H9 (cell line): ENCODE measurements around the gene HCAR1. TPM values are rescaled to one million over a fixed set of nuclear protein-coding genes. Genes with fewer than 3 reads are reported as not detected.
"Not testable (repeated sequence)": the region's sequence is repeated elsewhere in the genome, so short reads cannot be mapped to it uniquely, and the experiment has no call there.

Source experiments
- DNase-seq: peaks from one replicate; pipeline ENCODE4 v3.0.0-alpha.2; 2017
- H2AFZ ChIP-seq: one replicate; pipeline ENCODE4 v1.6.1; 2013; ENCODE audit warnings: mild to moderate bottlenecking, low read length, control low read depth, moderate library complexity
- H2AK5ac ChIP-seq: 2 replicates; pipeline ENCODE4 v1.6.1; 2013; ENCODE audit warnings: low read length, control low read depth, mixed read lengths; ENCODE audit not compliant: insufficient read length
- H2BK120ac ChIP-seq: one replicate; pipeline ENCODE4 v1.6.1; 2013; ENCODE audit warnings: low read depth, mild to moderate bottlenecking, low read length, control low read depth, inconsistent platforms; ENCODE audit not compliant: poor library complexity, severe bottlenecking
- H2BK12ac ChIP-seq: 2 replicates; pipeline ENCODE4 v1.6.1; 2013; ENCODE audit warnings: low read length, control low read depth, mixed read lengths, low read depth; ENCODE audit not compliant: insufficient read length
- H2BK15ac ChIP-seq: 2 replicates; pipeline ENCODE4 v1.6.1; 2013; ENCODE audit warnings: low read depth, low read length, control low read depth
- H2BK20ac ChIP-seq: one replicate; pipeline ENCODE4 v1.6.1; 2013; ENCODE audit warnings: low read depth, mild to moderate bottlenecking, low read length, control low read depth, inconsistent platforms; ENCODE audit not compliant: poor library complexity, severe bottlenecking
- H2BK5ac ChIP-seq: 2 replicates; pipeline ENCODE4 v1.6.1; 2013; ENCODE audit warnings: low read length, control low read depth, mixed read lengths; ENCODE audit not compliant: insufficient read length
- H3K14ac ChIP-seq: 2 replicates; pipeline ENCODE4 v1.6.1; 2013; ENCODE audit warnings: low read length, control low read depth; ENCODE audit not compliant: insufficient read depth
- H3K18ac ChIP-seq: 2 replicates; pipeline ENCODE4 v1.6.1; 2013; ENCODE audit warnings: low read depth, mild to moderate bottlenecking, mixed read lengths, low read length, control low read depth; ENCODE audit not compliant: insufficient read length
- H3K23ac ChIP-seq: 2 replicates; pipeline ENCODE4 v1.6.1; 2013; ENCODE audit warnings: low read length, control low read depth, mixed read lengths, low read depth; ENCODE audit not compliant: insufficient read length
- H3K23me2 ChIP-seq: 2 replicates; pipeline ENCODE4 v1.6.1; 2013; ENCODE audit warnings: low read depth, mild to moderate bottlenecking, mixed read lengths, low read length, control low read depth; ENCODE audit not compliant: insufficient read length, poor library complexity, severe bottlenecking
- H3K27ac ChIP-seq: 2 replicates; pipeline ENCODE4 v1.5.1; 2013; ENCODE audit warnings: low read length, control low read depth, mixed read lengths, low read depth; ENCODE audit not compliant: insufficient read length
- H3K27me3 ChIP-seq: 2 replicates; pipeline ENCODE4 v1.6.1; 2013; ENCODE audit warnings: low read length, control low read depth, inconsistent platforms; ENCODE audit not compliant: insufficient read depth
- H3K4ac ChIP-seq: 2 replicates; pipeline ENCODE4 v1.6.1; 2013; ENCODE audit warnings: low read depth, mild to moderate bottlenecking, control low read depth, inconsistent platforms, low read length, moderate library complexity
- H3K4me1 ChIP-seq: 2 replicates; pipeline ENCODE4 v1.6.1; 2013; ENCODE audit warnings: low read length, control low read depth, inconsistent platforms; ENCODE audit not compliant: insufficient read depth
- H3K4me2 ChIP-seq: 2 replicates; pipeline ENCODE4 v1.6.1; 2013; ENCODE audit warnings: low read length, control low read depth, mixed read lengths; ENCODE audit not compliant: insufficient read length, insufficient read depth
- H3K56ac ChIP-seq: 2 replicates; pipeline ENCODE4 v1.6.1; 2013; ENCODE audit warnings: low read depth, mild to moderate bottlenecking, mixed read lengths, low read length, control low read depth; ENCODE audit not compliant: insufficient read length
- H3K79me1 ChIP-seq: 2 replicates; pipeline ENCODE4 v1.6.1; 2013; ENCODE audit warnings: low read depth, mild to moderate bottlenecking, moderate library complexity, low read length, control low read depth, inconsistent platforms; ENCODE audit not compliant: insufficient read depth, poor library complexity, severe bottlenecking
- H3K79me2 ChIP-seq: 2 replicates; pipeline ENCODE4 v1.6.1; 2013; ENCODE audit warnings: low read length, control low read depth, inconsistent platforms; ENCODE audit not compliant: insufficient read depth
- H3K9ac ChIP-seq: 2 replicates; pipeline ENCODE4 v1.6.1; 2013; ENCODE audit warnings: low read length, control low read depth, mixed read lengths; ENCODE audit not compliant: insufficient read length; ENCODE audit errors: extremely low read depth
- H3K9me3 ChIP-seq: one replicate; pipeline ENCODE4 v1.6.1; 2013; ENCODE audit warnings: low read depth, low read length, inconsistent platforms; ENCODE audit not compliant: control insufficient read depth
- H3T11ph ChIP-seq: one replicate; pipeline ENCODE4 v1.6.1; 2013; ENCODE audit warnings: mild to moderate bottlenecking, low read length, control low read depth, inconsistent platforms
- H4K20me1 ChIP-seq: one replicate; pipeline ENCODE4 v1.6.1; 2013; ENCODE audit not compliant: control insufficient read depth, insufficient read length, insufficient read depth
- H4K5ac ChIP-seq: 2 replicates; pipeline ENCODE4 v1.6.1; 2013; ENCODE audit warnings: low read depth, mild to moderate bottlenecking, mixed read lengths, low read length, control low read depth; ENCODE audit not compliant: insufficient read length
- H4K8ac ChIP-seq: replicated peaks from 2 replicates; pipeline ENCODE4 v1.6.1; 2013; ENCODE audit warnings: low read length, control low read depth, mixed read lengths, low read depth; ENCODE audit not compliant: insufficient read length
- H4K91ac ChIP-seq: 2 replicates; pipeline ENCODE4 v1.6.1; 2013; ENCODE audit warnings: low read depth, mild to moderate bottlenecking, moderate library complexity, mixed read lengths, low read length, control low read depth; ENCODE audit not compliant: insufficient read length
- H3K27ac Mint-ChIP-seq, 3 experiments: 2 replicates in 2 of 3; 3 replicates in 1 of 3; pipeline ENCODE4 v1.8.0; 2020 to 2021; ENCODE audit warnings: mixed read lengths in 3 of 3, mild to moderate bottlenecking in 1 of 3, moderate library complexity in 1 of 3
- H3K27me3 Mint-ChIP-seq: 2 replicates; pipeline ENCODE4 v1.8.0; 2021; ENCODE audit warnings: low read depth, mild to moderate bottlenecking, moderate library complexity, mixed read lengths
- H3K36me3 Mint-ChIP-seq, 3 experiments: 2 replicates in 2 of 3; 3 replicates in 1 of 3; pipeline ENCODE4 v1.8.0; 2020 to 2021; ENCODE audit warnings: low read depth in 3 of 3, mixed read lengths in 3 of 3; ENCODE audit not compliant: insufficient read depth in 1 of 3
- H3K4me1 Mint-ChIP-seq, 2 experiments: 2 replicates each; pipeline ENCODE4 v1.8.0; 2020; ENCODE audit warnings: mixed read lengths in 2 of 2
- H3K4me3 Mint-ChIP-seq, 2 experiments: 2 replicates in 1 of 2; 3 replicates in 1 of 2; pipeline ENCODE4 v1.8.0; 2020 to 2021; ENCODE audit warnings: mild to moderate bottlenecking in 2 of 2, mixed read lengths in 2 of 2, moderate library complexity in 1 of 2
- H3K9me3 Mint-ChIP-seq, 2 experiments: 2 replicates in 1 of 2; 3 replicates in 1 of 2; pipeline ENCODE4 v1.8.0; 2020; ENCODE audit warnings: mild to moderate bottlenecking in 2 of 2, mixed read lengths in 2 of 2, moderate library complexity in 1 of 2
- WGBS: extraction: QIAGEN DNeasy Blood & Tissue Kit; methylation state at CpG from one replicate; pipeline ENCODE4 v1.1.7; 2013; ENCODE audit warnings: missing lambda C conversion rate, low lambda C conversion rate, mixed read lengths; ENCODE audit not compliant: insufficient read length; ENCODE audit errors: extremely low coverage; 5-methylcytosine and 5-hydroxymethylcytosine counted together
- total RNA-seq: library from RNA; stranded (reverse); gene quantifications from 2 replicates; pipeline ENCODE4 v1.2.1, GENCODE V29; 2021

HCAR1 gene
- total RNA-seq, 1 experiment from 2014 or later = 0.07 TPM

DNA sequence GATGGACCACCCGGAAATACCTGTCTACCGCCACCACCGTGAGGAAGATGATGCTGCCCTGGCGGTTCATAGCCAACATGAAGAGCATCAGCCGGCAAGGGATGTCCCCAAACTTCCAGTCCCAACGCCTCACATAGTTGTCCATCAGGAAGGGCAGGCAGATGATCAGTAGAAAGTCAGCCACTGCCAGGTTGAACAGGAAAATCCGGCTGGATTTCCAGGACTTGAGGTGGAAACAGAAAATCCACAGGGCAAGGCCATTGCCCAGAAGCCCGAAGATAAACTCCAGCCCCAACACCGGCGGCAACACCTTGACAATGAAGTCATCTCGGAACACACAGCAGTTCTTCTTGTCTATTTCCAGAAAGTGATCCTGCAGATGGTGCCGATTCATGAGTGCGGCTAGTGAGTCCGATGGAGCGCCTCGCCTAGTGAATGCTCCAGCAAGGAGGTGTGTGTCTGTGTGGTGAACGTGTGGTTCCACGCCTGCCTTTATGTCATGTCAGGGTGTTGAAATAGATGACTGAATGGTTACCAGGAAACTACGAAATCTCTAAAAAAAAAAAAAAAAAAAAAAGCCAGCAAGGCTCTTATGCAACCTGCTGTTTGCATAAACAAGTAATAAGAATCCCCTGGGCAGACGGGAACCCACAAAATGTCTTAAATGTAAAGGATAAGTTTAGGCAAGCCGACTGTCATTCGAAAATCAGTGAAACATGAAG, 27.6 kb downstream of the HCAR1 start, which contains the start of gene HCAR2:
HCAR2 (minus strand) TSS at position 468 of the 722 bp plus-strand sequence; CDS start at position 394, 74 bp downstream.
- not testable (repeated sequence) for H3K27ac ChIP-seq, H3K18ac ChIP-seq, H2BK20ac ChIP-seq, H4K8ac ChIP-seq, H3K9ac ChIP-seq, H2AK5ac ChIP-seq, H4K5ac ChIP-seq, H3K4me2 ChIP-seq, H3K4me1 Mint-ChIP-seq, H3K9me3 Mint-ChIP-seq, H4K20me1 ChIP-seq, H3K4me1 ChIP-seq, H2BK15ac ChIP-seq, H2BK5ac ChIP-seq, H3K23ac ChIP-seq, H3K23me2 ChIP-seq, H2AFZ ChIP-seq, H3K4ac ChIP-seq, H3K9me3 ChIP-seq, DNase-seq, H4K91ac ChIP-seq, H2BK120ac ChIP-seq, H3T11ph ChIP-seq, H3K4me3 Mint-ChIP-seq, H3K27me3 Mint-ChIP-seq, H3K79me2 ChIP-seq, H3K79me1 ChIP-seq, H3K27ac Mint-ChIP-seq, H2BK12ac ChIP-seq, H3K14ac ChIP-seq, H3K27me3 ChIP-seq, H3K36me3 Mint-ChIP-seq, H3K56ac ChIP-seq
- WGBS = no CpG with 5 or more reads among the region's 22 CpGs

DNA sequence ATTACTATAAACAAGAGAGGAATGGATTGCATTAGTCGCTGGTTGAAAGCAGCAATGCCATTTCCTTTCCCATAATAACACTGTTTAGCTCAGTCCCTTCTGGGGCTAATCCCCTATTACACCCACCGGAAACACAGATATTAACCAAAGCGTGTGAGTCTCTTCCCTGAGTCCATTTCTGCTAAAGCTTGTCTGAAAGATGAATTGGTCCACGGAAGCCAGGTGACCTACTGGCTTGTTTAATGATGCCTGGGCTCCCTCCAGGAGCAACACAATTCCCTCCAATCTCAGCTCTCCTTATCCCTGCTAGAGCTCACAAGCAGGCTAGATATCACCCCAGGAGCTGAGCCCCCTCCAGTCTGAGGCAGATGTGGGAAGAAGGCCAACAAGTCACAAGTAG, 29.2 kb downstream of the HCAR1 start:
- not testable (repeated sequence) for H3K14ac ChIP-seq
- no CpG with 5 or more reads among the region's 4 CpGs for WGBS

More for the DNA sequence above, 29.2 kb downstream of the HCAR1 start:
- H2BK5ac ChIP-seq, H3K9me3 Mint-ChIP-seq, H2BK12ac ChIP-seq, H3K23me2 ChIP-seq, H3K79me2 ChIP-seq, H3K27ac ChIP-seq, H3K23ac ChIP-seq, H4K20me1 ChIP-seq, H3K79me1 ChIP-seq, H3T11ph ChIP-seq, H2BK20ac ChIP-seq, H3K4ac ChIP-seq, H2AFZ ChIP-seq, H3K36me3 Mint-ChIP-seq, H2BK15ac ChIP-seq, H3K27me3 Mint-ChIP-seq, H2AK5ac ChIP-seq, H3K27ac Mint-ChIP-seq, H3K9me3 ChIP-seq, DNase-seq, H3K56ac ChIP-seq, H3K27me3 ChIP-seq, H3K4me1 ChIP-seq, H3K4me3 Mint-ChIP-seq, H3K9ac ChIP-seq, H4K5ac ChIP-seq, H4K91ac ChIP-seq, H3K4me2 ChIP-seq, H3K4me1 Mint-ChIP-seq, H2BK120ac ChIP-seq, H3K18ac ChIP-seq, H4K8ac ChIP-seq: not testable (repeated sequence)
